T-helper 1 cell (primary cell): ENCODE results near the gene BLOC1S6.

ENCODE experiments used
- DNase-seq, 5 donors: peaks; one replicate each; pipeline ENCODE4 v3.0.0-alpha.2; 2012 to 2020
- total RNA-seq, 4 donors: gene quantifications; one replicate each; lab custom pipeline; 2026; lab: John Stamatoyannopoulos, UW

The BLOC1S6 gene, protein sequence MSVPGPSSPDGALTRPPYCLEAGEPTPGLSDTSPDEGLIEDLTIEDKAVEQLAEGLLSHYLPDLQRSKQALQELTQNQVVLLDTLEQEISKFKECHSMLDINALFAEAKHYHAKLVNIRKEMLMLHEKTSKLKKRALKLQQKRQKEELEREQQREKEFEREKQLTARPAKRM
- 43.9 to 61.4 (median 52.9) reads per million in 4 donors for total RNA-seq

DNA sequence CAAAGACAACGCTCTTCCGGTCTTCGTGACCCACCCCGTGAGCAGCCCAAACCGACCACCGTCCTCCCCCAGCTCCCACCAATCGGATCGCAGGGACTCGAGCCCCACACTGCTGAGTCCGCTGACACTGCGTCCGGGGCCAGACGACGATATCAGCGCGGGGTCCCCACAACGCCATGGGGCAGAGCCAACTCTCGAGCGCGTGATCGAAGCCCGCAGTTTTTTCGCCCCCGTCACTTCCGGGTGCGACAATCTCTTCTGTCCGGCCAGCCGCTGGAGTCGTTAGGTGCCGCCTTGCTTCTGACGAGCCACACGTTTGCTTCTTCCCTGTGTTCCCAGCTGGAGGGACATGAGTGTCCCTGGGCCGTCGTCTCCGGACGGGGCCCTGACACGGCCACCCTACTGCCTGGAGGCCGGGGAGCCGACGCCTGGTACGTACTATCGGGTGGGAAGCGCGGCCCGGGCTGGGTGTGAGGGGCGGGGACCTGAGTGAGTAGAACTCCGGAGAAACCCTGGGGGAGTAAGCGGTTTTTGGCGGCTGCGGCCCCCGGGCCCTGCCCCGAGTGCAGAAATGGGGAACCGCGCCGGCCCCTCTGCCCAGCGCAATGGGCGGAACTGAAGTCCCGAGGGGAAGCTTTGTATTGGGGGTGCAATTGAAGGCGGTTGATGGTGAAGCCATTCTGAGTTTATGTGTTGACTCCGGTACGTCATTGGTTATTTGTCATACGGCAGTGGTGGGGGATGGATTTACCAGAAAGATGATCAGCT, at the start of gene BLOC1S6:
TSS of gene BLOC1S6 (plus strand) at position 285 of the 768 bp plus-strand sequence. CDS start at position 350, 65 bp downstream.
- DNase-seq: peak; percentile 73 to 90 (median 80)

DNA sequence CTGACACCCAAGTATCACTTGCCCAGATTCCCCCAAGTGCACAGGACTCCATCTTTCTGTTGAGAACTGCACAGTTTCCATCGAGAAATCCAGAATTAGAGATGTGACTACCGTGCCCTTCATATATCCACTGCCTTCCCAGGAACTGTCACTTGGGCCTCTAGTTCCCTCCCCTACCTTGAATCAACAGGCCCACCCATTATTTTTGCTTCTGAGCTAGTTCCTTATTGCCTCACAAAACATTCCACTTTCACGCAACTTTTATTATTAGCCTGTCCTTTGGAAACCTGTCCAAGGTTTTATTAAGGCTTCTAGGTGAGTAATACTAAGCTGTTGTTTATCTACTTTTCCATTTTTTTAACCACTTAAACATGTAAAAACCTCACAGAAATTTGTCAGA, 47.5 kb upstream of the BLOC1S6 start:
- DNase-seq: no peak

DNA sequence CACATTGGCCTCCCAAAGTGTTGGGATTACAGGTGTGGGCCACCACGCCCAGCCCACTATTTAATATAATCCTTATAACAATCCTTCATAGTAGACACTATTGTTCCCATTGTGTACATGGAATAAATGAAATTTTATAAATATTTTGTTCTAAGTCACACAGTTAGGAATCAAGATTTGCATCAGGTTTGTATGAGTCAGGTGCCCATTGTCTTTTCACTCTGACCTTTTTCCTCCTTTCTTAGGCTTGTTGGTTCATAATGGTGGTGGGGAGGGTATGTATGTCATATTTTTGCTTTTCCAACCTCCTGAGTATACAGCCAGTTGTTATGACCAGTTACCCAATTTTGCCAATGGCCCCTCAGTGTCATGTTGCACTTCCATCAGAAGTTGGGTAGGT, 46.6 kb upstream of the BLOC1S6 start:
- DNase-seq: no peak

DNA sequence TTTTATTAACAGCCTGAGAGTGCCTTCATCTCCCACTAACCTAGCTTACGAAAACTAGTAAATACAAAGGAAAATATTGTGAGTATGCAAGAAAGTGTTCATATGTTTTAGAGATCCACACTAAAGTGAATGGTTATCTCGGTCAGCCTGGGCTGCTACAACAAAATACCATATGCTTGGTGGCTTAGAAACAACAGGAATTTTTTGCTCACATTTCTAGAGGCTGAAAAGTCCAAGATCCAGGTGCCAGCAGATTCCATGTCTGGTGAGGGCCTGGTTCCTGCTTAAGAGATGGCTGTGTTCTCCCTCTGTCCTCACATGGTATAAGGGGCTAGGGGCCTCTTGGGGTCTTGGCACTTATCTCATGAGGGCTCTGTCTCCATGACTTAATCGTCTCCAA, 44.1 kb upstream of the BLOC1S6 start:
- DNase-seq: no peak

DNA sequence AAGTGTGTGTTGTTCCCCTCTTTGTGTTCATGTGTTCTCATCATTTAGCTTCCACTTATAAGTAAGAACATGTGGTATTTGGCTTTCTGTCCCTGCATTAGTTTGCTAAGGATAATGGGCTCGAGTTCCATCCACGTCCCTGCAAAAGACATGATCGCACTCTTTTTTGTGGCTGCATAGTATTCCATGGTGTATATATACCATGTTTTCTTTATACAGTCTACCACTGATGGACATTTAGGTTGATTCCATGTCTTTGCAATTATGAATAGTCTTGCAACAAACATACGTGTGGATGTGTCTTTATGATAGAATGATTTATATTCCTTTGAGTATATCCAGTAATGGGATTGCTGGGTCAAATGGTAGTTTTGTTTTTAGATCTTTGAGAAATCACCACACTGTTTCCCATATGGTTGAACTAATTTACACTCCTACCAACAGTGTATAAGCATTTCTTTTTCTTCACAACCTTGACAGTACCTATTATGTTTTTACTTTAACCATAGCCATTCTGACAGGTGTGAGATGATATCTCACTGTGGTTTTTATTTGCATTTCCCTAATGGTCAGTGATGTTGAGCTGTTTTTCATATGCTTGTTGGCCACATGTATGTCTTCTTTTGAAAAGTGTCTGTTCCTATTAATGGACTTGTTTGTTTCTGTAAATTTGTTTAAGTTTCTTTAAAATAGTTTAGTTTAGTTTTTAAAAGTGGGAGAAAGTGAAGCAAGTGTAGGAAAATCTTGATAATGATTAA, 42.7 kb upstream of the BLOC1S6 start:
- DNase-seq: no peak

DNA sequence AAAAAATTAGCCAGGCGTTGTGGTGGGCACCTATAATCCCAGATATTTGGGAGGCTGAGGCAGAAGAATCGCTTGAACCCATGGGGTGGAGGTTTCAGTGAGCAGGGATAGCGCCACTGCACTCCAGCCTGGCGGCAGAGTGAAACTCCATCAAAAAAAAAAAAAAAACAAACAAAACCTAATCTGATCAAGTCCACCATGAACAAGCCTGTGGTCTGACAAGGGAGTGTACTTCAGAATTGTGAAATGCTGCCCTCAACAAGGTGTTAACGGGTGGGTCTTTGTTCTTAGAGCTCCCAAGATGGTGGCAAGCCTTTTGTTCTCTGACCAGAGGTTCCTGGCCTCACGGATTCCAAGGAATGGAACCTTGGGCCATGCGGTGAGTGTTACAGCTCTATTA, 40.4 kb upstream of the BLOC1S6 start:
- DNase-seq: no peak

DNA sequence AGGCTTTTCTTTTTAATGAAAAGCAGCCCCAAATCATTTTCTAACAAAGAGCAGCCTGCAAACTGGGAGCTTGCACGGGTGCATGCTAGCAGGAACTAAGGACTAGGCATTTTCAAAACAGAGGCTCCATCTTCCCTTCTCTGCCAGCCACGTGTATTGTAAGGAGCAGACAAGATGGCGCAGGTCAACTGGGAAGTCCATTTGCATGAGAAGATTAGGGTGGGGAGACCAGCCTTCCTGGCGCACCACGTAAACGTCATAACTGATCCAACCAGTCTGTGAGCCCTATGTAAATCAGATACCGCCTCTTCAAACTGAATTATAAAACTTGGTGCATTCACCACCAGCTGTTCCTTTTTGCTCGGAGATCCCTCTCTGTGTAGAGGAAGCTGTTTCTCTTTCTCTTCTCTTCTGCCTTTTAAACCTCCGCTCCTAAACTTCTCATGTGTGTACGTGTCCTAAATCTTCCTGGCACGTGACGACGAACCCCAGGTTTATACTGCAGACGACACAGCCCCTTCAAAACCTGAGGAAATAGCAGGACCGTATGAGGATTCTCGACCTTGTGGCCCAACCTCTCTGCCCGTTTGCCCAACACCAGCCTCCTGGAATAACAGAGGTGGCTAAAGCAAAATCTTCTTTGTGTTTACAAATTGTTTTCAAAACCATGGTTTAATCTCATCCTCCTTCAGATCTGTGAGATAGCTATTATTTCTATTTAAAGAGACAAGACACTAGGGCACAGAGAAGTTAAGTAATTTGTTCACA, 38.2 kb upstream of the BLOC1S6 start:
- DNase-seq: no peak

DNA sequence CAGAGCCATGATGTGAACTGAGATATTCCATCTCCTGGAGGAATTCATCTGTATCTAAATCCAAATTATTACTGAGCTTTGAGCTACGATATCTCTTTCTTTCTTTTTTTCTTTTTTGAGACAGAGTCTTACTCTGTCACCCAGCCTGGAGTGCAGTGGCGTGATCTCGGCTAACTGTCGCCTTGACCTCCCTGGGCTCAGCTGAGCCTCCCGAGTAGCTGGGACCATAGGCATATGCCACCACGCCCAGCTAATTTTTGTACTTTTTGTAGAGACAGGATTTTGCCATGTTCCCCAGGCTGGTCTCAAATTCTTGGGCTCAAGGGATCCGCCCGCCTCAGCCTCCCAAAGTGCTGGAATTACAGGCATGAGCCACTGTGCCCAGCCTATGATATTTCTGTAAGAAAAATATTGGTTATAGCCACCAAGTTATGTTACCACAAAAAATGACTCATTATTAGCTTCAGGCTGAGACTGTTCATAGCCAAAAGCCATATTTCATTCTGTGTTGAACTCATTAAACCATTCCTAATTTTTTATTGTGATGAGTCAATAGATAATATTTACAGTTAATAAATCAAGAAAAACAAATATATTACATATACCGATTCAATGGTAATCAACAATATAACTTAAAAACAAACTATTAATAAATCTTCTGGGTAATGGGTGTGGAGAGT, 37.5 kb upstream of the BLOC1S6 start:
- DNase-seq: no peak

DNA sequence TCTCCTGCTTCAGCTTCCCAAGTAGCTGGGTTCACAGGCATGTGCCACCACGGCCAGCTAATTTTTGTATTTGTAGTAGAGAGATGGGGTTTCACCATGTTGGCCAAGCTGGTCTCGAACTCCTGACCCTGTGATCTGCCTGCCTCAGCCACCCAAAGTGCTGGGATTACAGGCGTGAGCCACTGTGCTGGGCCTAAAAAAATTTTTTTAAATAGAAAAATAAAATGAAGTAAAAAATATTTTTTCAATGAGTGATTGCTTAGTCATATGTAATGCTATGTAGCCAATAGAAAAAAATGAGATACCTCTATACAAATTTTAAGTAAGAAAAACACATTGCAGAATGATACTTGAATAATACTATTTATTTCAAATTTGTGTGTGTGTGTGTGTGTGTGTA, 36.7 kb upstream of the BLOC1S6 start:
- no peak for DNase-seq

DNA sequence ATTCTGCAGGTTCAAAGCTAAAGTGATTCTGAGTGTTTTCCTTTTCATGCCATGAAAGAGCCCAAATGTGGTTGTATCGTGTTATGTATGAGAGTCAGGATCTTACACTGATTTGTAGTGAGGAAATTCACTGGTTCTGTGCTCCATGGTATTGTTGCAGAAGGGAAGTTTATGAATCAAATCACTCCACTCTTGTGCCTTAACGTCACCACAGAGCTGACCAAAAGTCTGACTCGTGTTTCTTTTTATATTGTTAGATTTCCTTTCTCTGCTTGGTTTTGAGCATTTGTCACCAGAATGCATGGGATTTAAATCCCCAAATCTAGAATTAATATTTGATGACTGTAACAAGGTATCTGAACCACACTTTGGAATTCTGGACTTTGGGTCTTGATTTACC, 35.5 kb upstream of the BLOC1S6 start:
- no peak for DNase-seq

DNA sequence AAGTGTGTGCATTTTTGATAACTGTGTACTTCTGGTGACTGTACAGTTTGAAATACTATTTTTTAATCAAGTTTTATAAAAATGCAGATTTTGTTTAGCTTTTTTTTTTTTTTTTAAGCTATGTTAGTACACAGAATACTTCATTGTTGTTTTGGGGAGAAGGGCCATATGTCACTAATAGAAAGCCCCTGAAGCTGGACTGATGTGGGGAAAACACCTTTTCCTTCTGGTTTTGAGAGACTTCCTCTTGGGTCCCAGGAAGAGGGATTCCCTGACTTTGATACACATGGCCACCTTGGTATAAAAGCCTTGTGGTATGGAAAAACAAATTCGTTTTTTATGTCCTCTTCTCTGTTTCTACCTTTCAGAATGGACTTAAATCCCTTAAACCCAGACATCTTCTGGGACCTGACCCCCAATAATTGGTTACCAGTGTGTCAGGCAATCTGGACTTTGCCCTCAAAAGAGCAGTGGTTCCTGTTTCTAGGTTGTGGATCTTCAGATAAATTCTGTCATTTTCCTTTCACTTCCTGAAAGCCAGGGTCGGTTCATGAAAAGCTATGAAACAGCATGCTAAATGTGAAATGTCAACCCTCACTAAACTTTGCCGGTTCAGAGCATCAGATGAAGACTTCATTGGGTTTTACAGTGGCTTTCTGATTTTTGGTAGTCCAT, 31.1 kb upstream of the BLOC1S6 start:
- DNase-seq: no peak

DNA sequence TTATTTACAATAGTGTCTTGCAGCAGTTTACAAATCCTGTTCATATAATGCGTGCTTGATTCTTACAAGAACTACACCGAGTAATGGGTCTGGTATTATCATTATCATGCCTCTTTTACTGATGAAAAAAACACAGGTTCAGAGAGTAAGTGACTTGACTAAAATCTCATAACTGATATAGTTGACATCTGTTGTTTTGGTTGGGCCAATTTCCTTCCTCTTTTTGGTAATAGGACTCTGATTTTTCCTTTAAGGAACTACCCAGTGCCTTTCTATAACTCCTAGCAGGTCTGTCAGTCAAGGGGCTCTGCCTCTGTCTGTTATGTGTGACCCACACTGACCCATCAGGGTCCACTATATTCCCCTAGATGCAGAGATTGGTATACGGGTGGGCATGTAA, 14.6 kb upstream of the BLOC1S6 start:
- DNase-seq: no peak

DNA sequence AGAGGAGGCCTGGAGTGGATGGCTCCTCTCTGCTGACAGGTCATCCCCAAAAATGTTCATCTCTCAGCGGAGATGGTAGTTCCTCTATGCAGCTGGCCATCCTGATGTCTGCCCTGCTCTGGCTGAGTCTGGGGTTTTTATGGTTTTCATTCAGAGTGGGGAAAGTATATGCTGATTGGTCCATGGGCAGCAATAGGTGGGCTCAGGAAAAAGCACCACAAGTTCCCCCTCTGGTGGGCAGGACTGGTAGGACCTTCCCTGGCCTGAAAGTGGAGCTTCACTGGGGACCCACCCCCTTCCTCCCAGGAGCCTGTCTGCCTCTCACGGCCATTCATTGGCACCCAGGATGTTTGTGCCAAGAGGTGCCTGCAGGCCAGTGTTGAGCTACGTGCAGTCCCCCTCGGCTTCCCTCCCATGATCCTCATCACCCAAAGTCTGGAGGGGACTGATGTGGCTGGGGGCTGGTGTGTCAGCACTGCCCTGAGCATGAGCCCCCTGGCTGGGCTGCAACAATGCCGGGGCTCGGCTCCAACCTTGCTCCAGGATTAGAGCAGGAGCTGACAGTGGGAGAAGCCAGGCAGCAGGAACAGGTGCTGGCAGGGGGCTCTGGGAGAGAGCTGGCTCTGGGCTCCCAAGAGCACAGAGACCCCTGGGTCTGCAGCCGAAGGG, 13.1 kb upstream of the BLOC1S6 start:
- peak in 1 of 5 donors; percentile 11 for DNase-seq

DNA sequence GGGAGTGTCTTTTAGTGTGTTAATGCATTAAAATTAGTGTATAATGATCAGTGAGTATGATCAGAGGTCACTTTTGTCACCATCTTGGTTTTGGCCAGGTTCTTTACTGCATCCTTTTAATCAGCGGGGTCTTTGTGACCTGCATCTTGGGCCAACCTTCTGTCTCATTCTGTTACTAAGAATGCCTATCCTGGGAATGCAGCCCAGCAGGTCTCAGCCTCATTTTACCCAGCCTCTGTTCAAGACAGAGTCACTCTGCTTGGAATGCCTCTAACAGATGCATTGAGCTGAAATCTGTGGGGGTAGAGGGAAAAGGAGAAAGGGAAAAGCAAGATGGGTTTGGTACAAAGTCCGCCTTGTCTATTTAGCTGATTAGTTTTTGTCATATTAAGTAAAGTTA, 5.3 kb upstream of the BLOC1S6 start:
- DNase-seq: no peak

DNA sequence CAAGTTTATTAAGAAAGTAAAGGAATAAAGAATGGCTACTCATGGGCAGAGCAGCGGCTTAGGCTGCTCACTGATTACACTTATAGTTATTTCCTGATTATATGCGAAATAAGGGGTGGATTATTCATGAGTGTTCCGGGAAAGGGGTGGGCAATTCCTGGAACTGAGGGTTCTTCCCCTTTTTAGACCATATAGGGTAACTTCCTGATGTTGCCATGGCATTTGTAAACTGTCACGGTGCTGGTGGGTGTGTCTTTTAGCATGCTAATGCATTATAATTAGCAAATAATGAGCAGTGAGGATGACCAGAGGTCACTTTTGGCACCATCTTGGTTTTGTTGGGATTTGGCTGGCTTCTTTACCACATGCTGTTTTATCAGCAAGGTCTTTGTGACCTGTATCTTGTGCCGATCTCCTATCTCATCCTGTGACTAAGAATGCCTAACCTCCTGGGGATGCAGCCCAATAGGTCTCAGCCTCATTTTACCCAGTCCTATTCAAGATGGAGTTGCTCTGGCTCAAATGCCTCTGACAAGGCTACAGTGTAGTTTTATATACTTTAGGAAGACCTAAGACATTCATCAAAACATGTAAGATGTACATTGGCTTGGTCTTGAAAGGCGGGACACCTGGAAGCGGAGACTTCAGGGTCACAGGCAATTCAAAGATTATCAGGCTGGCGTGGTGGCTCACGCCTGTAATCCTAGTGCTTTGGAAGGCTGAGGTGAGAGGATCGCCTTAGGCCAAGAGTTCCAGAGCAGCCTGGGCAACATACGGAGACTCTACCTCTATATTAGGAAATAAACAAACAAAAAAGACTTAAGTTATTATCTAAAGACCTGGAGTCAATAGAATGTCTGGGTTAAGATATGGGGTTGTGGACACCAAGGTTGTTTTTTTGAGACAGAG, 3.2 kb upstream of the BLOC1S6 start:
- peak in 1 of 5 donors; percentile 4 for DNase-seq

DNA sequence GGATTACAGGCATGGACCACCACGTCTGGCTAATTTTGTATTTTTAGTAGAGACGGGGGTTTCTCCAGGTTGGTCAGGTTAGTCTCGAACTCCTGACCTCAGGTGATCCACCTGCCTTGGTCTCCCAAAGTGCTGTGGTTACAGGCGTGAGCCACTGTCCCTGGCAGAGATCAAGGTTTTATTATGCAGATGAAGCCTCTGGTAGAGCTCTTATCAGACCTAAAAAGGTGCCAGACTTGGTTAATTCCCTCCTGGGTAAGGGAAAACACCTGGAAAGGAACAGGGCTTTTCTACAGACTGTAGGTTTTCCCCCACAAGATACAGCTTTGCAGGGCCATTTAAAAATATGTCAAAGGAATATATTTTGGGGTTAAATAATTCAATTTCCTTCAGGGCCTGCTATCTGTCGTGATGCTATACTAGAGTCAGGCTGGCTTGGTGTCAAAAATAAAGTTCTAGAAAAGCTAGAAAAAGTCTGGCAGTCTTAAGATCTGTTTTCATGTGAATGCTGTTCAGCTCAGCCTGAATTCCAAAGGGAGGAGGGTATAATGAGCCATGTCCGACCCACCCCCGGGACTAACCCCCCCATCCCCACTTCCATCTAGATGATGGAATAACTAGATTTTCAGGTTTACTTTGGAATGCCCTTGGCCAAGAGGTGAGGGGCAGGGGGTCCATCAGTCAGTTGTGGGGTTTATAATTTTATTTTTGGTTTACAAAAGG, 1.9 kb upstream of the BLOC1S6 start:
- DNase-seq: no peak

DNA sequence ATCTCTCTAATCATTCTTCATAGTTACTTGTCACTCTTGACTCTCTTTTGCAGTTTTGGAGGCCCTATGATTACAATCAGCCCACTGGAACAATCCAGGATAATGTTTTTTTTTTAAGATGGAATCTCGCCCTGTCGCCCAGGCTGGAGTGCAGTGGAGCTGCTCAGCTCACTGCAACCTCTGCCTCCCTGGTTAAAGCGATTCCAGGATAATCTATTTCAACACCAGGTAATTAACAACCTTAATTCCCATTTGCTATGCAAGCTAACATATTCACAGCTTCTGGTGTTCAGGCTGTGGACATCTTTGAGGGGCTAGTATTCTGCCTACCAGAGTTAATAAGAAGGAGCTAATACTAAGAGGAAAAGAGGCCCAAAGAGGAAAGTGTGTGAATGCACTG, 1.1 kb upstream of the BLOC1S6 start:
- no peak for DNase-seq

DNA sequence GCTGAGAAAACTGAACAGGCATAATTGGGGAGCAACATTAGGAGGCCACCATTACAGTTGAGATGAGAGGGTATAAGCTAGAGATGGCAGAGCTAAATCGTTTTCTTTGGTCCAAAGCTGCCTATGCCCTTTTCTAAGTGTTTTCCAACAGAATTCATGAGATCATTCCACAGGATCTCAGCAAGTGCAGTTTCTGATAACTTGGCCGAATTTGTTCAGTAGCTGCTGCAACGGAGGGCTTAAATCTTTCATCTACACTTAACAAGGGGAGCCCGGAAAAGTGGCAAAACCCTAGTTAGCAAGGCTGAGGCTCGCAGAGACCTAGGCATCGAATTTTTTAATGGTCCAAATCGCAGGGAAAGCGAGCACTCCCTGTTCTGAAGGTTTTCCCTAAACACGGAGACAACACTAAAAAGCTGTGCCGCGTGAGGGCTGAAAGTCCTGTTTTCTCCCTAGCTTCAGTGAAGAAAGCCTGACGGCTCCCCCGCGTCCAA, 531 bp upstream of the BLOC1S6 start:
- no peak for DNase-seq

DNA sequence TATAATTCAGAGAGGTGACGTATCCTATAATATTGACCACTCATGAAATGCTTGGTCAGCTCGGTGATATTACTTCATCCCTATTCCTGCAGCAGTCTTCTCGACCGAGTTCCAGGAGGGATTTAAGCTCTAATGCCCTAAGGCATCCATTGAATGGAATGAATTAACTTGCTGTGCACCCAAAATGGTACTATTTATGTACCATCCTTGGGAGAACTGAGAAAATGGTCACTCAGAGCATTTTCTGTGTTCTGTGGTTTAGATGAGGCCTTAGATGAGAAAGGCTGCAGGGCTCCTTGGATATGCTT, 638 bp downstream of the BLOC1S6 start:
- DNase-seq: no peak
